IPS DF 19.7 (cell line): ENCODE data around the gene SLC38A2.
"Not testable (repeated sequence)": the region's sequence is repeated elsewhere in the genome, so short reads cannot be mapped to it uniquely, and the experiment has no call there.

Source experiments
- DNase-seq: peaks from one replicate; pipeline ENCODE4 v3.0.0-alpha.2; 2013; ENCODE audit warnings: low read depth, low spot score

Gene SLC38A2

GRCh38 chr12:46372544-46373300 is at the start of gene SLC38A2:
Gene SLC38A2, minus strand, starts transcription at chr12:46372773. Its CDS starts 1,480 bp downstream, at chr12:46371293.
- no peak for DNase-seq

GRCh38 chr12:46419675-46420074 is 47.1 kb upstream of the SLC38A2 start:
- DNase-seq, result no peak

GRCh38 chr12:46415552-46415951 is 43.0 kb upstream of the SLC38A2 start:
- DNase-seq, result no peak

- no peak for DNase-seq
These were observed 42.2 kb upstream of the SLC38A2 start for GRCh38 chr12:46414591-46415268.

- DNase-seq, result no peak
These were observed 40.8 kb upstream of the SLC38A2 start for GRCh38 chr12:46413368-46413767.

- no peak for DNase-seq
These were observed 40.3 kb upstream of the SLC38A2 start for GRCh38 chr12:46412857-46413256.

GRCh38 chr12:46410495-46410894 is 37.9 kb upstream of the SLC38A2 start:
- no peak for DNase-seq

GRCh38 chr12:46409974-46410373 is 37.4 kb upstream of the SLC38A2 start:
- DNase-seq, result no peak

GRCh38 chr12:46409342-46409741 is 36.8 kb upstream of the SLC38A2 start:
- no peak for DNase-seq

GRCh38 chr12:46408441-46408840 is 35.9 kb upstream of the SLC38A2 start:
- DNase-seq, result no peak

GRCh38 chr12:46407361-46407760 is 34.8 kb upstream of the SLC38A2 start:
- DNase-seq, result no peak

- DNase-seq, result no peak
These were observed 33.9 kb upstream of the SLC38A2 start for GRCh38 chr12:46406352-46407027.

- no peak for DNase-seq
These were observed 32.2 kb upstream of the SLC38A2 start for GRCh38 chr12:46404733-46405132.

GRCh38 chr12:46404225-46404631 is 31.7 kb upstream of the SLC38A2 start:
- no peak for DNase-seq

GRCh38 chr12:46403719-46404070 is 31.1 kb upstream of the SLC38A2 start:
- no peak for DNase-seq

GRCh38 chr12:46402941-46403718 is 30.6 kb upstream of the SLC38A2 start:
- no peak for DNase-seq

- DNase-seq, result no peak
These were observed 29.9 kb upstream of the SLC38A2 start for GRCh38 chr12:46402451-46402850.

GRCh38 chr12:46401662-46402061 is 29.1 kb upstream of the SLC38A2 start:
- no peak for DNase-seq

- no peak for DNase-seq
These were observed 27.8 kb upstream of the SLC38A2 start for GRCh38 chr12:46400406-46400805.

GRCh38 chr12:46399461-46400248 is 27.1 kb upstream of the SLC38A2 start:
- DNase-seq, result not testable (repeated sequence)

- DNase-seq, result no peak
These were observed 24.3 kb upstream of the SLC38A2 start for GRCh38 chr12:46396826-46397225.
